ENCODE measurements around the gene GTF3C2. TPM values are rescaled to one million over a fixed set of nuclear protein-coding genes. Genes with fewer than 3 reads are reported as not detected.

The GTF3C2 gene
- total RNA-seq, 2 experiments from 2014 or later: 60.9 to 62.6 TPM

GRCh38 chr2:27285481-27285880 lies 71.1 kb downstream of the GTF3C2 start:
- ATAC-seq (no peak), DNase-seq (no peak)
- Mint-ChIP-seq H3K4me1 (ENCODE audit: low read depth) (no peaks in the 10 kb centered on the region), H3K27me3 (ENCODE audit: low read depth) (peaks cover 46% of the 10 kb centered on the region), H3K4me3 (no peak overlapping the region), H3K36me3 (ENCODE audit: low read depth) (no peaks in the 10 kb centered on the region), H3K9me3 (ENCODE audit: insufficient read depth) (no peaks in the 10 kb centered on the region), H3K27ac (no peak overlapping the region)
- ChIA-PET CTCF (interaction anchor here (7.2 kb wide), 1 partner anchor 17 kb away, joined by 74 read pairs; no protein-coding TSS in a partner anchor), POLR2A (no interaction called here)

GRCh38 chr2:27284996-27285395 lies 71.6 kb downstream of the GTF3C2 start:
- H3K4me3 Mint-ChIP-seq: no peak overlapping the region
- CTCF ChIA-PET: interaction anchor here (7.2 kb wide), 1 partner anchor 17 kb away, joined by 74 read pairs; no protein-coding TSS in a partner anchor
- ATAC-seq (no peak), DNase-seq (no peak)
- no peak overlapping the region for H3K27ac Mint-ChIP-seq
- peaks cover 46% of the 10 kb centered on the region for H3K27me3 Mint-ChIP-seq (ENCODE audit: low read depth)
- POLR2A ChIA-PET: no interaction called here
- H3K36me3 Mint-ChIP-seq (ENCODE audit: low read depth): no peaks in the 10 kb centered on the region
- peaks cover under 1% of the 10 kb centered on the region for H3K4me1 Mint-ChIP-seq (ENCODE audit: low read depth)
- no peaks in the 10 kb centered on the region for H3K9me3 Mint-ChIP-seq (ENCODE audit: insufficient read depth)

- ATAC-seq (no peak), DNase-seq (no peak)
- no peaks in the 10 kb centered on the region for H3K9me3 Mint-ChIP-seq (ENCODE audit: insufficient read depth)
- CTCF ChIA-PET: interaction anchor here (2.5 to 7.2 kb wide), 8 partner anchors 8 to 321 kb away, joined by 10 to 90 read pairs (median 52); partner anchors contain the start of gene SLC30A3
- no peaks in the 10 kb centered on the region for H3K36me3 Mint-ChIP-seq (ENCODE audit: low read depth)
- POLR2A ChIA-PET: interaction anchor here (0.6 kb wide), 1 partner anchor 113 kb away, joined by 4 read pairs; no protein-coding TSS in a partner anchor
- peaks cover 44% of the 10 kb centered on the region for H3K27me3 Mint-ChIP-seq (ENCODE audit: low read depth)
- no peak overlapping the region for H3K27ac Mint-ChIP-seq
- H3K4me3 Mint-ChIP-seq: no peak overlapping the region
- H3K4me1 Mint-ChIP-seq (ENCODE audit: low read depth): peaks cover 6% of the 10 kb centered on the region
These were observed 73.7 kb downstream of the GTF3C2 start for GRCh38 chr2:27282892-27283291.

- H3K27ac Mint-ChIP-seq: no peak within 1 kb of the TSS
- POLR2A ChIA-PET: interaction anchor here (0.6 kb wide), 1 partner anchor 112 kb away, joined by 4 read pairs; no protein-coding TSS in a partner anchor
- H3K27me3 Mint-ChIP-seq (ENCODE audit: low read depth): peaks cover 45% of the 10 kb centered on the region
- no peaks in the 10 kb centered on the region for H3K36me3 Mint-ChIP-seq (ENCODE audit: low read depth)
- H3K9me3 Mint-ChIP-seq (ENCODE audit: insufficient read depth): no peaks in the 10 kb centered on the region
- ATAC-seq (no peak), DNase-seq (no peak)
- peaks cover 6% of the 10 kb centered on the region for H3K4me1 Mint-ChIP-seq (ENCODE audit: low read depth)
- CTCF ChIA-PET: interaction anchor here (0.9 to 7.2 kb wide), 11 partner anchors 9 to 320 kb away, joined by 3 to 90 read pairs (median 24); partner anchors contain the start of genes MAPRE3, PREB and SLC30A3
- H3K4me3 Mint-ChIP-seq: no peak within 1 kb of the TSS
These were observed 74.6 kb downstream of the GTF3C2 start, which contains the start of gene TRIM54 for GRCh38 chr2:27281855-27282559. Gene TRIM54 (plus strand): TSS chr2:27282429. CDS start chr2:27282732, 303 bp downstream.

- no peak for ATAC-seq
- no peaks in the 10 kb centered on the region for H3K9me3 Mint-ChIP-seq (ENCODE audit: insufficient read depth)
- no peaks in the 10 kb centered on the region for H3K36me3 Mint-ChIP-seq (ENCODE audit: low read depth)
- ChIA-PET POLR2A (no interaction called here), CTCF (interaction anchor here (0.9 to 7.2 kb wide), 12 partner anchors 9 to 435 kb away, joined by 3 to 90 read pairs (median 18); partner anchors contain the start of genes MAPRE3, PREB and SLC30A3)
- H3K27me3 Mint-ChIP-seq (ENCODE audit: low read depth): peaks cover 40% of the 10 kb centered on the region
- H3K27ac Mint-ChIP-seq: no peak overlapping the region
- H3K4me1 Mint-ChIP-seq (ENCODE audit: low read depth): peaks cover 6% of the 10 kb centered on the region
- H3K4me3 Mint-ChIP-seq: no peak overlapping the region
- no peak for DNase-seq
These were observed 75.1 kb downstream of the GTF3C2 start for GRCh38 chr2:27281442-27281841.

DNA sequence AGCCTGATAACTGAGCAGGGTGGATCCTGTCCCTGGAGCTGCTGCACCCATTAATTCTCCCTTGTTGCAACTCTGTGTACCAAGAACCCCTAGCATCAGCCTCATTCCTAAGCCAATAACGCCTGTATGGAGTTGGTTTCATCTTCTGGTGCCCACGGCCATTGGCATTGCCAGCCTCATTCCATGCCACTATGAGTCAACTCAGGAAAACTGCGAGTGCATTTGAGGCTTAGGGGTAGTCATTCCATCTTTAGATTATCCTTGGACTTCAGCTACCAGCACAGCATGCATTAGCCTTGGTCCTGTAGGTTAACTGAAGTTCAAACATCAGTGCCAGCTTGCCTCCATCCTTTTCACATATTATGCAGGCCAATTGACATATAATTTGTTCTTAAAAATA lies 75.7 kb downstream of the GTF3C2 start:
- H3K27ac Mint-ChIP-seq: no peak overlapping the region
- DNase-seq (no peak), ATAC-seq (no peak)
- no peaks in the 10 kb centered on the region for H3K9me3 Mint-ChIP-seq (ENCODE audit: insufficient read depth)
- H3K36me3 Mint-ChIP-seq (ENCODE audit: low read depth): no peaks in the 10 kb centered on the region
- H3K27me3 Mint-ChIP-seq (ENCODE audit: low read depth): peaks cover 35% of the 10 kb centered on the region
- peaks cover 6% of the 10 kb centered on the region for H3K4me1 Mint-ChIP-seq (ENCODE audit: low read depth)
- ChIA-PET POLR2A (no interaction called here), CTCF (interaction anchor here (0.9 to 7.2 kb wide), 18 partner anchors 9 to 435 kb away, joined by 3 to 90 read pairs (median 10); partner anchors contain the start of genes MAPRE3, MPV17, PREB and SLC30A3)
- H3K4me3 Mint-ChIP-seq: no peak overlapping the region

GRCh38 chr2:27278010-27278409 lies 78.6 kb downstream of the GTF3C2 start:
- Mint-ChIP-seq H3K27ac (no peak overlapping the region), H3K9me3 (ENCODE audit: insufficient read depth) (no peaks in the 10 kb centered on the region), H3K4me3 (no peak overlapping the region), H3K27me3 (ENCODE audit: low read depth) (peaks cover 24% of the 10 kb centered on the region), H3K4me1 (ENCODE audit: low read depth) (peaks cover 8% of the 10 kb centered on the region), H3K36me3 (ENCODE audit: low read depth) (no peaks in the 10 kb centered on the region)
- DNase-seq (no peak), ATAC-seq (no peak)
- ChIA-PET POLR2A (no interaction called here), CTCF (interaction anchor here (1.0 to 7.2 kb wide), 5 partner anchors 13 to 316 kb away, joined by 3 to 74 read pairs (median 26); no protein-coding TSS in a partner anchor)

Other genes starting within 250 kb of the GTF3C2 start
- gene CGREF1, start 237.6 kb downstream of the GTF3C2 start, total RNA-seq: under 1 TPM; 0.61 to 0.94 TPM
- gene ABHD1, start 232.9 kb downstream of the GTF3C2 start, total RNA-seq: under 1 TPM; 0.23 to 0.45 TPM
- gene PREB, start 222.1 kb downstream of the GTF3C2 start, total RNA-seq: 10 to 100 TPM; 66.5 to 72.1 TPM
- not detected for gene PRR30, start 217.4 kb downstream of the GTF3C2 start, total RNA-seq
- gene TCF23, start 207.8 kb downstream of the GTF3C2 start, total RNA-seq: not detected
- 10 to 100 TPM; 60.2 to 64.7 TPM for gene ATRAID, start 144.7 kb downstream of the GTF3C2 start, total RNA-seq
- 10 to 100 TPM; 41.5 to 47.4 TPM for gene SLC5A6, start 144.5 kb downstream of the GTF3C2 start, total RNA-seq
- gene CAD, start 139.4 kb downstream of the GTF3C2 start, total RNA-seq: 10 to 100 TPM; 83.7 to 85.1 TPM
- not detected for gene SLC30A3, start 93.7 kb downstream of the GTF3C2 start, total RNA-seq
- gene DNAJC5G, start 81.3 kb downstream of the GTF3C2 start, total RNA-seq: not detected
- gene TRIM54, start 74.3 kb downstream of the GTF3C2 start, total RNA-seq: under 1 TPM; 0.26 to 0.31 TPM
- 1 to 10 TPM; 2.2 to 2.6 TPM for gene UCN, start 48.3 kb downstream of the GTF3C2 start, total RNA-seq
- 10 to 100 TPM; 78.0 to 80.5 TPM for gene MPV17, start 33.7 kb downstream of the GTF3C2 start, total RNA-seq
- gene EIF2B4, start 13.6 kb upstream of the GTF3C2 start, total RNA-seq: 10 to 100 TPM; 34.5 to 37.0 TPM
- 100 to 1,000 TPM; 119 to 120 TPM for gene SNX17, start 13.9 kb upstream of the GTF3C2 start, total RNA-seq
- gene ZNF513, start 24.0 kb upstream of the GTF3C2 start, total RNA-seq: 10 to 100 TPM; 11.8 to 13.3 TPM
- 100 to 1,000 TPM; 130 to 136 TPM for gene PPM1G, start 52.8 kb upstream of the GTF3C2 start, total RNA-seq
- 10 to 100 TPM; 91.2 to 91.3 TPM for gene NRBP1, start 71.9 kb upstream of the GTF3C2 start, total RNA-seq
- 1 to 10 TPM; 5.6 to 6.6 TPM for gene KRTCAP3, start 85.6 kb upstream of the GTF3C2 start, total RNA-seq
- gene IFT172, start 133.0 kb upstream of the GTF3C2 start, total RNA-seq: 10 to 100 TPM; 10.0 to 11.2 TPM
- gene FNDC4, start 138.4 kb upstream of the GTF3C2 start, total RNA-seq: not detected
- not detected for gene GCKR, start 140.1 kb upstream of the GTF3C2 start, total RNA-seq
- 10 to 100 TPM; 37.0 to 39.0 TPM for gene ZNF512, start 226.3 kb upstream of the GTF3C2 start, total RNA-seq